DMS114 treated with DMSO at 0.1 percent for 48 hours (cell line): ENCODE measurements around the gene SLC7A6OS.
"Not testable (repeated sequence)": the region's sequence is repeated elsewhere in the genome, so short reads cannot be mapped to it uniquely, and the experiment has no call there.

ENCODE experiments used
- DNase-seq: peaks from one replicate; lab custom pipeline; 2025; ENCODE audit not compliant: unreplicated experiment; lab: John Stamatoyannopoulos, UW

The SLC7A6OS gene

GRCh38 chr16:68299571-68300453 lies 10.9 kb downstream of the SLC7A6OS start:
- no peak for DNase-seq

GRCh38 chr16:68298907-68299561 lies 11.7 kb downstream of the SLC7A6OS start:
- no peak for DNase-seq

GRCh38 chr16:68298312-68298711 lies 12.4 kb downstream of the SLC7A6OS start:
- DNase-seq = no peak

GRCh38 chr16:68297908-68298307 lies 12.8 kb downstream of the SLC7A6OS start:
- DNase-seq = no peak

GRCh38 chr16:68296693-68297092 lies 14.1 kb downstream of the SLC7A6OS start:
- no peak for DNase-seq

- DNase-seq = no peak
Measured at GRCh38 chr16:68296291-68296690, 14.5 kb downstream of the SLC7A6OS start.

- DNase-seq = no peak
Measured at GRCh38 chr16:68292425-68292824, 18.3 kb downstream of the SLC7A6OS start.

- DNase-seq = no peak
Measured at GRCh38 chr16:68291227-68291626, 19.5 kb downstream of the SLC7A6OS start.

GRCh38 chr16:68290450-68290849 lies 20.3 kb downstream of the SLC7A6OS start:
- no peak for DNase-seq

GRCh38 chr16:68289621-68290329 lies 21.0 kb downstream of the SLC7A6OS start:
- DNase-seq = no peak

- no peak for DNase-seq
Measured at GRCh38 chr16:68289202-68289601, 21.5 kb downstream of the SLC7A6OS start.

- DNase-seq = not testable (repeated sequence)
Measured at GRCh38 chr16:68288796-68289195, 21.9 kb downstream of the SLC7A6OS start.

GRCh38 chr16:68288252-68288650 lies 22.5 kb downstream of the SLC7A6OS start:
- no peak for DNase-seq

- no peak for DNase-seq
Measured at GRCh38 chr16:68287276-68288251, 23.2 kb downstream of the SLC7A6OS start.

GRCh38 chr16:68286153-68287074 lies 24.3 kb downstream of the SLC7A6OS start:
- DNase-seq = no peak

- no peak for DNase-seq
Measured at GRCh38 chr16:68285683-68286082, 25.1 kb downstream of the SLC7A6OS start.

- DNase-seq = no peak
Measured at GRCh38 chr16:68284847-68285246, 25.9 kb downstream of the SLC7A6OS start.

- DNase-seq = no peak
Measured at GRCh38 chr16:68283801-68284598, 26.7 kb downstream of the SLC7A6OS start.

GRCh38 chr16:68283346-68283745 lies 27.4 kb downstream of the SLC7A6OS start:
- DNase-seq = no peak
